Measurements from ENCODE around the gene ANGEL2. TPM values are rescaled to one million over a fixed set of nuclear protein-coding genes. Genes with fewer than 3 reads are reported as not detected.

The ANGEL2 gene
- total and polyA plus RNA-seq, 2 experiments from 2014 or later = 15.2 to 49.6 TPM

GRCh38 chr1:212943393-212943710, 72.3 kb downstream of the ANGEL2 start (continued):
- TF ChIP-seq, protein P1, sequence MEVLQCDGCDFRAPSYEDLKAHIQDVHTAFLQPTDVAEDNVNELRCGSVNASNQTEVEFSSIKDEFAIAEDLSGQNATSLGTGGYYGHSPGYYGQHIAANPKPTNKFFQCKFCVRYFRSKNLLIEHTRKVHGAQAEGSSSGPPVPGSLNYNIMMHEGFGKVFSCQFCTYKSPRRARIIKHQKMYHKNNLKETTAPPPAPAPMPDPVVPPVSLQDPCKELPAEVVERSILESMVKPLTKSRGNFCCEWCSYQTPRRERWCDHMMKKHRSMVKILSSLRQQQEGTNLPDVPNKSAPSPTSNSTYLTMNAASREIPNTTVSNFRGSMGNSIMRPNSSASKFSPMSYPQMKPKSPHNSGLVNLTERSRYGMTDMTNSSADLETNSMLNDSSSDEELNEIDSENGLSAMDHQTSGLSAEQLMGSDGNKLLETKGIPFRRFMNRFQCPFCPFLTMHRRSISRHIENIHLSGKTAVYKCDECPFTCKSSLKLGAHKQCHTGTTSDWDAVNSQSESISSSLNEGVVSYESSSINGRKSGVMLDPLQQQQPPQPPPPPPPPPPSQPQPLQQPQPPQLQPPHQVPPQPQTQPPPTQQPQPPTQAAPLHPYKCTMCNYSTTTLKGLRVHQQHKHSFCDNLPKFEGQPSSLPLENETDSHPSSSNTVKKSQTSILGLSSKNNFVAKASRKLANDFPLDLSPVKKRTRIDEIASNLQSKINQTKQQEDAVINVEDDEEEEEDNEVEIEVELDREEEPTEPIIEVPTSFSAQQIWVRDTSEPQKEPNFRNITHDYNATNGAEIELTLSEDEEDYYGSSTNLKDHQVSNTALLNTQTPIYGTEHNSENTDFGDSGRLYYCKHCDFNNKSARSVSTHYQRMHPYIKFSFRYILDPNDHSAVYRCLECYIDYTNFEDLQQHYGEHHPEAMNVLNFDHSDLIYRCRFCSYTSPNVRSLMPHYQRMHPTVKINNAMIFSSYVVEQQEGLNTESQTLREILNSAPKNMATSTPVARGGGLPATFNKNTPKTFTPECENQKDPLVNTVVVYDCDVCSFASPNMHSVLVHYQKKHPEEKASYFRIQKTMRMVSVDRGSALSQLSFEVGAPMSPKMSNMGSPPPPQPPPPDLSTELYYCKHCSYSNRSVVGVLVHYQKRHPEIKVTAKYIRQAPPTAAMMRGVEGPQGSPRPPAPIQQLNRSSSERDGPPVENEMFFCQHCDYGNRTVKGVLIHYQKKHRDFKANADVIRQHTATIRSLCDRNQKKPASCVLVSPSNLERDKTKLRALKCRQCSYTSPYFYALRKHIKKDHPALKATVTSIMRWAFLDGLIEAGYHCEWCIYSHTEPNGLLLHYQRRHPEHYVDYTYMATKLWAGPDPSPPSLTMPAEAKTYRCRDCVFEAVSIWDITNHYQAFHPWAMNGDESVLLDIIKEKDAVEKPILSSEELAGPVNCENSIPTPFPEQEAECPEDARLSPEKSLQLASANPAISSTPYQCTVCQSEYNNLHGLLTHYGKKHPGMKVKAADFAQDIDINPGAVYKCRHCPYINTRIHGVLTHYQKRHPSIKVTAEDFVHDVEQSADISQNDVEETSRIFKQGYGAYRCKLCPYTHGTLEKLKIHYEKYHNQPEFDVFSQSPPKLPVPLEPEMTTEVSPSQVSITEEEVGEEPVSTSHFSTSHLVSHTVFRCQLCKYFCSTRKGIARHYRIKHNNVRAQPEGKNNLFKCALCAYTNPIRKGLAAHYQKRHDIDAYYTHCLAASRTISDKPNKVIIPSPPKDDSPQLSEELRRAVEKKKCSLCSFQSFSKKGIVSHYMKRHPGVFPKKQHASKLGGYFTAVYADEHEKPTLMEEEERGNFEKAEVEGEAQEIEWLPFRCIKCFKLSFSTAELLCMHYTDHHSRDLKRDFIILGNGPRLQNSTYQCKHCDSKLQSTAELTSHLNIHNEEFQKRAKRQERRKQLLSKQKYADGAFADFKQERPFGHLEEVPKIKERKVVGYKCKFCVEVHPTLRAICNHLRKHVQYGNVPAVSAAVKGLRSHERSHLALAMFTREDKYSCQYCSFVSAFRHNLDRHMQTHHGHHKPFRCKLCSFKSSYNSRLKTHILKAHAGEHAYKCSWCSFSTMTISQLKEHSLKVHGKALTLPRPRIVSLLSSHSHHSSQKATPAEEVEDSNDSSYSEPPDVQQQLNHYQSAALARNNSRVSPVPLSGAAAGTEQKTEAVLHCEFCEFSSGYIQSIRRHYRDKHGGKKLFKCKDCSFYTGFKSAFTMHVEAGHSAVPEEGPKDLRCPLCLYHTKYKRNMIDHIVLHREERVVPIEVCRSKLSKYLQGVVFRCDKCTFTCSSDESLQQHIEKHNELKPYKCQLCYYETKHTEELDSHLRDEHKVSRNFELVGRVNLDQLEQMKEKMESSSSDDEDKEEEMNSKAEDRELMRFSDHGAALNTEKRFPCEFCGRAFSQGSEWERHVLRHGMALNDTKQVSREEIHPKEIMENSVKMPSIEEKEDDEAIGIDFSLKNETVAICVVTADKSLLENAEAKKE (CRISPR knock-in tag; IDR thresholded peaks at IDR 0.05) = no peak
- TF ChIP-seq ETS1 (IDR thresholded peaks at IDR 0.05) (no peak), ZNF331 (CRISPR knock-in tag; IDR thresholded peaks at IDR 0.05; ENCODE audit: low read depth) (no peak), NANOG (IDR thresholded peaks at IDR 0.05; ENCODE audit: borderline replicate concordance) (no peak), STAT1 (IDR thresholded peaks at IDR 0.05; ENCODE audit: unreplicated experiment) (no peak), EZH2 (IDR thresholded peaks at IDR 0.05; ENCODE audit: low read depth, unreplicated experiment) (no peak), JUNB (IDR thresholded peaks at IDR 0.05; ENCODE audit: unreplicated experiment) (no peak), ZNF114 (CRISPR knock-in tag; IDR thresholded peaks at IDR 0.05) (no peak)
- TF ChIP-seq, protein P2, sequence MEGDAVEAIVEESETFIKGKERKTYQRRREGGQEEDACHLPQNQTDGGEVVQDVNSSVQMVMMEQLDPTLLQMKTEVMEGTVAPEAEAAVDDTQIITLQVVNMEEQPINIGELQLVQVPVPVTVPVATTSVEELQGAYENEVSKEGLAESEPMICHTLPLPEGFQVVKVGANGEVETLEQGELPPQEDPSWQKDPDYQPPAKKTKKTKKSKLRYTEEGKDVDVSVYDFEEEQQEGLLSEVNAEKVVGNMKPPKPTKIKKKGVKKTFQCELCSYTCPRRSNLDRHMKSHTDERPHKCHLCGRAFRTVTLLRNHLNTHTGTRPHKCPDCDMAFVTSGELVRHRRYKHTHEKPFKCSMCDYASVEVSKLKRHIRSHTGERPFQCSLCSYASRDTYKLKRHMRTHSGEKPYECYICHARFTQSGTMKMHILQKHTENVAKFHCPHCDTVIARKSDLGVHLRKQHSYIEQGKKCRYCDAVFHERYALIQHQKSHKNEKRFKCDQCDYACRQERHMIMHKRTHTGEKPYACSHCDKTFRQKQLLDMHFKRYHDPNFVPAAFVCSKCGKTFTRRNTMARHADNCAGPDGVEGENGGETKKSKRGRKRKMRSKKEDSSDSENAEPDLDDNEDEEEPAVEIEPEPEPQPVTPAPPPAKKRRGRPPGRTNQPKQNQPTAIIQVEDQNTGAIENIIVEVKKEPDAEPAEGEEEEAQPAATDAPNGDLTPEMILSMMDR (conservative IDR thresholded peaks at IDR 0.05; ENCODE audit: low read depth in 2 of 2) = no peak
